Osteoblast (primary cell): ENCODE data around the gene ZCCHC24. TPM values are rescaled to one million over a fixed set of nuclear protein-coding genes. Genes with fewer than 3 reads are reported as not detected.

Experiments
- DNase-seq: peaks from one replicate; pipeline ENCODE4 v3.0.0; 2011; ENCODE audit warnings: low spot score, mixed read lengths; ENCODE audit not compliant: insufficient read length; ENCODE audit errors: missing footprints
- H2AFZ ChIP-seq: 2 replicates; pipeline ENCODE4 v1.6.0; 2011; ENCODE audit warnings: mild to moderate bottlenecking, low read length
- H3K27ac ChIP-seq: 2 replicates; pipeline ENCODE4 v1.5.1; 2011; ENCODE audit warnings: mild to moderate bottlenecking, low read depth, low read length, moderate library complexity
- H3K27me3 ChIP-seq: 2 replicates; pipeline ENCODE4 v1.6.0; 2012; ENCODE audit warnings: mild to moderate bottlenecking, control low read depth, inconsistent platforms, low read length, moderate library complexity; ENCODE audit not compliant: insufficient read depth
- H3K36me3 ChIP-seq: 2 replicates; pipeline ENCODE4 v1.5.1; 2011; ENCODE audit warnings: mild to moderate bottlenecking, low read length, control low read depth, moderate library complexity; ENCODE audit not compliant: insufficient read depth
- H3K4me1 ChIP-seq: 2 replicates; pipeline ENCODE4 v1.5.1; 2011; ENCODE audit warnings: mild to moderate bottlenecking, low read length, control low read depth, moderate library complexity; ENCODE audit not compliant: insufficient read depth
- H3K4me2 ChIP-seq: 2 replicates; pipeline ENCODE4 v1.6.0; 2011; ENCODE audit warnings: mild to moderate bottlenecking, low read length; ENCODE audit not compliant: insufficient read depth
- H3K4me3 ChIP-seq: fragments of 200-600 bp; sonication (generic); 3 replicates; pipeline ENCODE4 v1.5.1; 2012; ENCODE audit warnings: mild to moderate bottlenecking, low read length, inconsistent platforms; ENCODE audit not compliant: insufficient read depth
- H3K79me2 ChIP-seq: 2 replicates; pipeline ENCODE4 v1.6.0; 2012; ENCODE audit warnings: mild to moderate bottlenecking, low read length, control low read depth, inconsistent platforms; ENCODE audit not compliant: insufficient read depth
- H3K9me3 ChIP-seq: 2 replicates; pipeline ENCODE4 v1.5.1; 2011; ENCODE audit warnings: low read depth, low read length, control low read depth
- H4K20me1 ChIP-seq: 2 replicates; pipeline ENCODE4 v1.6.0; 2012; ENCODE audit warnings: mild to moderate bottlenecking, low read length, control low read depth; ENCODE audit not compliant: insufficient read depth
- CTCF ChIP-seq: IDR thresholded peaks from 2 replicates; pipeline ENCODE4 v1.5.1; 2011; ENCODE audit warnings: mild to moderate bottlenecking, low read depth, low read length, moderate library complexity; ENCODE audit errors: extremely low read depth
- total RNA-seq: library from RNA; depleted of rRNA; stranded (reverse); fragments of >200 nt; gene quantifications from 2 replicates; pipeline ENCODE4 v1.2.3, GENCODE V29; 2012

The ZCCHC24 gene
- total RNA-seq, 1 donor, result 48.5 TPM

GRCh38 chr10:79406683-79407422 lies 38.6 kb downstream of the ZCCHC24 start:
- no peak overlapping the region for H3K4me2 ChIP-seq
- H3K4me3 ChIP-seq, result no peak overlapping the region
- peaks cover 54% of the 10 kb centered on the region for H3K79me2 ChIP-seq
- H2AFZ ChIP-seq, result no peak overlapping the region
- H3K27ac ChIP-seq, result no peak overlapping the region
- no peaks in the 10 kb centered on the region for H3K36me3 ChIP-seq
- H3K4me1 ChIP-seq, result peaks cover 44% of the 10 kb centered on the region
- H3K27me3 ChIP-seq, result no peaks in the 10 kb centered on the region
- TF ChIP-seq CTCF, result no peak
- peaks cover 30% of the 10 kb centered on the region for H4K20me1 ChIP-seq
- DNase-seq, result peak; percentile 35
- H3K9me3 ChIP-seq, result no peaks in the 10 kb centered on the region

GRCh38 chr10:79405995-79406515 lies 39.4 kb downstream of the ZCCHC24 start:
- H3K79me2 ChIP-seq, result peaks cover 62% of the 10 kb centered on the region
- peaks cover 51% of the 10 kb centered on the region for H3K4me1 ChIP-seq
- H3K27ac ChIP-seq, result no peak overlapping the region
- no peaks in the 10 kb centered on the region for H3K27me3 ChIP-seq
- H3K9me3 ChIP-seq, result no peaks in the 10 kb centered on the region
- no peaks in the 10 kb centered on the region for H3K36me3 ChIP-seq
- no peak overlapping the region for H3K4me2 ChIP-seq
- no peak overlapping the region for H3K4me3 ChIP-seq
- no peak overlapping the region for H2AFZ ChIP-seq
- peaks cover 30% of the 10 kb centered on the region for H4K20me1 ChIP-seq
- peak; percentile 63 for DNase-seq
- TF ChIP-seq CTCF, result no peak

- Histone ChIP-seq H3K4me3 (no peak overlapping the region), H3K4me2 (no peak overlapping the region), H4K20me1 (peaks cover 36% of the 10 kb centered on the region), H3K27me3 (no peaks in the 10 kb centered on the region), H3K9me3 (no peaks in the 10 kb centered on the region), H2AFZ (no peak overlapping the region), H3K36me3 (no peaks in the 10 kb centered on the region), H3K4me1 (peaks cover 58% of the 10 kb centered on the region), H3K79me2 (peaks cover 65% of the 10 kb centered on the region), H3K27ac (no peak overlapping the region)
- peak; percentile 67 for DNase-seq
- no peak for TF ChIP-seq CTCF
Observed at GRCh38 chr10:79405221-79405994, 40.0 kb downstream of the ZCCHC24 start.

GRCh38 chr10:79404690-79405131 lies 40.7 kb downstream of the ZCCHC24 start:
- no peaks in the 10 kb centered on the region for H3K9me3 ChIP-seq

More at GRCh38 chr10:79404690-79405131, 40.7 kb downstream of the ZCCHC24 start:
- no peak overlapping the region for H3K4me3 ChIP-seq
- no peak for TF ChIP-seq CTCF
- H3K27ac ChIP-seq, result no peak overlapping the region
- H3K36me3 ChIP-seq, result no peaks in the 10 kb centered on the region
- peaks cover 60% of the 10 kb centered on the region for H3K79me2 ChIP-seq
- H2AFZ ChIP-seq, result no peak overlapping the region
- no peaks in the 10 kb centered on the region for H3K27me3 ChIP-seq
- no peak for DNase-seq
- H4K20me1 ChIP-seq, result peaks cover 33% of the 10 kb centered on the region
- H3K4me2 ChIP-seq, result no peak overlapping the region
- peaks cover 65% of the 10 kb centered on the region for H3K4me1 ChIP-seq
